Neural crest cell (in vitro differentiated cells): ENCODE measurements around the gene ATP5F1B. TPM values are rescaled to one million over a fixed set of nuclear protein-coding genes. Genes with fewer than 3 reads are reported as not detected.

Source experiments
- DNase-seq: peaks from one replicate; pipeline ENCODE4 v3.0.0; 2021; ENCODE audit warnings: low read depth, mixed read lengths, low spot score
- H3K27ac Mint-ChIP-seq: one replicate; pipeline ENCODE4 v1.8.0; 2021; ENCODE audit warnings: mild to moderate bottlenecking, mixed read lengths; ENCODE audit not compliant: unreplicated experiment
- H3K27me3 Mint-ChIP-seq: 2 replicates; pipeline ENCODE4 v1.8.0; 2021; ENCODE audit warnings: low read depth, mild to moderate bottlenecking, mixed read lengths
- H3K36me3 Mint-ChIP-seq: 2 replicates; pipeline ENCODE4 v1.8.0; 2021; ENCODE audit warnings: low read depth, mild to moderate bottlenecking, mixed read lengths
- H3K4me1 Mint-ChIP-seq: 2 replicates; pipeline ENCODE4 v1.8.0; 2021; ENCODE audit warnings: mixed read lengths
- H3K4me3 Mint-ChIP-seq: one replicate; pipeline ENCODE4 v1.8.0; 2021; ENCODE audit warnings: mild to moderate bottlenecking, mixed read lengths
- H3K9me3 Mint-ChIP-seq: 2 replicates; pipeline ENCODE4 v1.8.0; 2021; ENCODE audit warnings: mixed read lengths
- CTCF ChIP-seq: fragments of 200-600 bp; sonication (generic); conservative IDR thresholded peaks from 2 replicates; pipeline ENCODE4 v1.5.0; 2021; ENCODE audit warnings: antibody characterized with exemption, mild to moderate bottlenecking
- total RNA-seq: library from RNA; stranded (reverse); gene quantifications from 2 replicates; pipeline ENCODE4 v1.2.1, GENCODE V29; 2021

Gene ATP5F1B
- total RNA-seq, 1 donor from 2014 or later = 651 TPM

- no peak for DNase-seq
- TF ChIP-seq CTCF = no peak
- H3K27ac Mint-ChIP-seq = no peak overlapping the region
- H3K36me3 Mint-ChIP-seq = peaks cover 2% of the 10 kb centered on the region
- peaks cover 24% of the 10 kb centered on the region for H3K4me1 Mint-ChIP-seq
- no peak overlapping the region for H3K4me3 Mint-ChIP-seq
- H3K27me3 Mint-ChIP-seq = no peaks in the 10 kb centered on the region
- H3K9me3 Mint-ChIP-seq = no peaks in the 10 kb centered on the region
Observed at GRCh38 chr12:56676851-56677580, 31.2 kb upstream of the ATP5F1B start.

- Mint-ChIP-seq H3K4me3 (no peak overlapping the region), H3K36me3 (peaks cover 17% of the 10 kb centered on the region), H3K27me3 (no peaks in the 10 kb centered on the region), H3K27ac (no peak overlapping the region), H3K9me3 (no peaks in the 10 kb centered on the region), H3K4me1 (peaks cover 8% of the 10 kb centered on the region)
- no peak for DNase-seq
- no peak for TF ChIP-seq CTCF
Observed at GRCh38 chr12:56671608-56672007, 25.8 kb upstream of the ATP5F1B start.

GRCh38 chr12:56670836-56671235 is 25.1 kb upstream of the ATP5F1B start:
- TF ChIP-seq CTCF = no peak
- Mint-ChIP-seq H3K4me1 (peaks cover 4% of the 10 kb centered on the region), H3K4me3 (no peak overlapping the region), H3K27me3 (no peaks in the 10 kb centered on the region), H3K36me3 (peaks cover 21% of the 10 kb centered on the region), H3K27ac (no peak overlapping the region), H3K9me3 (no peaks in the 10 kb centered on the region)
- no peak for DNase-seq

GRCh38 chr12:56668197-56668457 is 22.3 kb upstream of the ATP5F1B start:
- H3K27ac Mint-ChIP-seq = no peak overlapping the region
- no peaks in the 10 kb centered on the region for H3K9me3 Mint-ChIP-seq
- H3K4me1 Mint-ChIP-seq = no peaks in the 10 kb centered on the region
- no peaks in the 10 kb centered on the region for H3K27me3 Mint-ChIP-seq
- peaks cover 30% of the 10 kb centered on the region for H3K36me3 Mint-ChIP-seq
- H3K4me3 Mint-ChIP-seq = no peak overlapping the region
- no peak for DNase-seq
- TF ChIP-seq CTCF = no peak

- Mint-ChIP-seq H3K4me1 (no peaks in the 10 kb centered on the region), H3K27me3 (no peaks in the 10 kb centered on the region), H3K36me3 (peaks cover 16% of the 10 kb centered on the region), H3K4me3 (no peak overlapping the region), H3K9me3 (no peaks in the 10 kb centered on the region), H3K27ac (no peak overlapping the region)
- no peak for TF ChIP-seq CTCF
- DNase-seq = no peak
Observed at GRCh38 chr12:56661979-56662638, 16.3 kb upstream of the ATP5F1B start.
